Liver (tissue), 9 donors: ENCODE results near the gene EP300. TPM values are rescaled to one million over a fixed set of nuclear protein-coding genes. Genes with fewer than 3 reads are reported as not detected.

Experiments
- DNase-seq: peaks from one replicate; pipeline ENCODE4 v3.0.0-alpha.2; 2017; ENCODE audit warnings: low spot score
- H3K27ac ChIP-seq, 2 donors: one replicate each; pipeline ENCODE4 v1.7.0; 2013; ENCODE audit warnings: inconsistent platforms in 2 of 2, low read length in 2 of 2, control low read depth in 1 of 2, low read depth in 1 of 2, mild to moderate bottlenecking in 1 of 2
- H3K27me3 ChIP-seq, 4 donors: one replicate each; pipeline versions ENCODE4 v1.6.1 to v1.7.0; 2013; ENCODE audit warnings: low read length in 3 of 4, inconsistent platforms in 1 of 4, mild to moderate bottlenecking in 1 of 4, moderate library complexity in 1 of 4; ENCODE audit not compliant: control insufficient read depth in 4 of 4, insufficient read depth in 4 of 4
- H3K36me3 ChIP-seq, 4 donors: one replicate each; pipeline versions ENCODE4 v1.6.1 to v1.7.0; 2013; ENCODE audit warnings: low read length in 3 of 4, mild to moderate bottlenecking in 3 of 4, low read depth in 1 of 4, moderate library complexity in 1 of 4; ENCODE audit not compliant: control insufficient read depth in 4 of 4, insufficient read depth in 3 of 4
- H3K4me1 ChIP-seq, 4 donors: one replicate each; pipeline versions ENCODE4 v1.6.1 to v1.7.0; 2013; ENCODE audit warnings: low read length in 3 of 4, mild to moderate bottlenecking in 3 of 4, moderate library complexity in 1 of 4; ENCODE audit not compliant: control insufficient read depth in 4 of 4, insufficient read depth in 4 of 4
- H3K4me3 ChIP-seq, 3 donors: one replicate each; pipeline versions ENCODE4 v1.6.1 to v1.7.0; 2013; ENCODE audit warnings: low read length in 3 of 3, control low read depth in 1 of 3, low read depth in 1 of 3, mild to moderate bottlenecking in 1 of 3
- H3K9ac ChIP-seq, 2 donors: one replicate each; pipeline ENCODE4 v1.7.0; 2013; ENCODE audit warnings: low read length in 2 of 2, mild to moderate bottlenecking in 2 of 2, moderate library complexity in 2 of 2, control low read depth in 1 of 2, low read depth in 1 of 2
- H3K9me3 ChIP-seq, 4 donors: one replicate each; pipeline versions ENCODE4 v1.6.1 to v1.7.0; 2013; ENCODE audit warnings: low read length in 3 of 4; ENCODE audit not compliant: control insufficient read depth in 4 of 4
- ATF3 ChIP-seq: IDR thresholded peaks from 2 replicates; pipeline ENCODE4 v1.6.1; 2016; ENCODE audit warnings: antibody characterized with exemption
- CTCF ChIP-seq: fragments of 150-350 bp; IDR thresholded peaks from 2 replicates; pipeline ENCODE4 v1.5.1; 2017; ENCODE audit warnings: improper control_type of control experiment, low read depth, low read length; ENCODE audit not compliant: missing input control
- EGR1 ChIP-seq, 2 donors: IDR thresholded peaks; 2 replicates each; pipeline ENCODE4 v1.6.1; 2016 to 2018; ENCODE audit warnings: antibody characterized with exemption in 2 of 2, low read depth in 2 of 2
- FOXA1 ChIP-seq: IDR thresholded peaks from 2 replicates; pipeline ENCODE4 v1.6.1; 2016; ENCODE audit warnings: antibody characterized with exemption
- FOXA2 ChIP-seq: IDR thresholded peaks from 2 replicates; pipeline ENCODE4 v1.6.1; 2016; ENCODE audit warnings: antibody characterized with exemption
- GABPA ChIP-seq, 2 donors: IDR thresholded peaks in 1 of 2; conservative IDR thresholded peaks in 1 of 2; 2 replicates each; pipeline ENCODE4 v1.6.1; 2016; ENCODE audit warnings: antibody characterized with exemption in 2 of 2, mild to moderate bottlenecking in 1 of 2, moderate library complexity in 1 of 2
- HNF4A ChIP-seq, 2 donors: conservative IDR thresholded peaks; 2 replicates each; pipeline ENCODE4 v1.6.1; 2016; ENCODE audit warnings: antibody characterized with exemption in 2 of 2, mild to moderate bottlenecking in 2 of 2
- HNF4G ChIP-seq: IDR thresholded peaks from 2 replicates; pipeline ENCODE4 v1.6.1; 2016; ENCODE audit warnings: antibody characterized with exemption
- JUND ChIP-seq, 2 donors: IDR thresholded peaks; 2 replicates each; pipeline ENCODE4 v1.6.1; 2016; ENCODE audit warnings: antibody characterized with exemption in 2 of 2
- MAX ChIP-seq: IDR thresholded peaks from 2 replicates; pipeline ENCODE4 v1.6.1; 2016; ENCODE audit warnings: antibody characterized with exemption
- NR2F2 ChIP-seq: IDR thresholded peaks from 2 replicates; pipeline ENCODE4 v1.6.1; 2016; ENCODE audit warnings: antibody characterized with exemption
- RAD21 ChIP-seq, 2 donors: IDR thresholded peaks; 2 replicates each; pipeline ENCODE4 v1.6.1; 2016; ENCODE audit warnings: antibody characterized with exemption in 2 of 2, mild to moderate bottlenecking in 2 of 2
- REST ChIP-seq: IDR thresholded peaks from 2 replicates; pipeline ENCODE4 v1.6.1; 2016; ENCODE audit warnings: antibody characterized with exemption, mild to moderate bottlenecking
- RXRA ChIP-seq, 2 donors: IDR thresholded peaks; 2 replicates each; pipeline ENCODE4 v1.6.1; 2017 to 2018; ENCODE audit warnings: antibody characterized with exemption in 2 of 2, mild to moderate bottlenecking in 1 of 2
- SP1 ChIP-seq: IDR thresholded peaks from 2 replicates; pipeline ENCODE4 v1.6.1; 2018; ENCODE audit warnings: antibody characterized with exemption, mild to moderate bottlenecking
- TAF1 ChIP-seq: conservative IDR thresholded peaks from 2 replicates; pipeline ENCODE4 v1.6.1; 2016; ENCODE audit warnings: antibody characterized with exemption, mild to moderate bottlenecking
- YY1 ChIP-seq: IDR thresholded peaks from 2 replicates; pipeline ENCODE4 v1.6.1; 2016; ENCODE audit warnings: antibody characterized with exemption, mild to moderate bottlenecking
- ZBTB33 ChIP-seq: IDR thresholded peaks from 2 replicates; pipeline ENCODE4 v1.6.1; 2016; ENCODE audit warnings: antibody characterized with exemption
- WGBS: extraction: QIAGEN DNeasy Blood & Tissue Kit; methylation state at CpG from one replicate; pipeline ENCODE4 v1.1.7; 2013; 5-methylcytosine and 5-hydroxymethylcytosine counted together
- polyA plus RNA-seq, 2 donors: library from polyadenylated mRNA; stranded (reverse) in 1 of 2; unstranded in 1 of 2; fragments of 200-250 nt in 1 of 2; fragments of >200 nt in 1 of 2; fragmentation: Nextera tagmentation in 1 of 2; extraction: Ambion mirVana in 1 of 2; gene quantifications; one replicate each; pipeline versions ENCODE4 v1.2.1 to v1.2.3, GENCODE V29; 2013 to 2015
- total RNA-seq, 2 donors: library from RNA; depleted of rRNA; stranded (reverse); fragments of >200 nt; gene quantifications; one replicate each; pipeline ENCODE4 v1.2.3, GENCODE V29; 2014
- donor health status: healthy.
- donor health status: healthy.
- donor health status: healthy.
- donor health status: healthy.
- donor health status: healthy.

EP300 gene
- total and polyA plus RNA-seq, 4 donors = 6.9 to 95.5 (median 31.9) TPM

GRCh38 chr22:41171996-41172395 is 79.6 kb downstream of the EP300 start:
- no peak overlapping the region for H3K4me3 ChIP-seq
- no peaks in the 10 kb centered on the region for H3K27me3 ChIP-seq
- DNase-seq = no peak
- H3K9me3 ChIP-seq = no peaks in the 10 kb centered on the region
- 21% methylated on average over 3 of the region's 3 CpGs for WGBS
- H3K36me3 ChIP-seq = peaks cover 23 to 78% (median 70%) of the 10 kb centered on the region in 4 donors
- TF ChIP-seq RAD21 (IDR thresholded peaks at IDR 0.05) = no peak
- no peak for TF ChIP-seq YY1
- no peak overlapping the region for H3K9ac ChIP-seq
- H3K4me1 ChIP-seq = peaks cover 0 to 3% (median 0%) of the 10 kb centered on the region in 4 donors
- H3K27ac ChIP-seq = no peak overlapping the region

- no peak for TF ChIP-seq NR2F2
- TF ChIP-seq TAF1 = no peak
- no peak for TF ChIP-seq JUND (IDR thresholded peaks at IDR 0.05)
- no peak for TF ChIP-seq HNF4A (conservative IDR thresholded peaks at IDR 0.05)
- TF ChIP-seq REST = no peak
- TF ChIP-seq GABPA (IDR thresholded peaks at IDR 0.05 in 1 of 2, conservative IDR thresholded peaks at IDR 0.05 in 1 of 2) = no peak
- no peak for TF ChIP-seq FOXA1
- no peak for TF ChIP-seq YY1
- TF ChIP-seq HNF4G = no peak
- no peak for TF ChIP-seq RXRA (IDR thresholded peaks at IDR 0.05)
- TF ChIP-seq RAD21 (IDR thresholded peaks at IDR 0.05) = no peak
- TF ChIP-seq FOXA2 = no peak
- no peak for TF ChIP-seq CTCF
- TF ChIP-seq MAX = no peak
- no peak for TF ChIP-seq SP1
- TF ChIP-seq ZBTB33 = no peak
- TF ChIP-seq ATF3 = no peak
- TF ChIP-seq EGR1 (IDR thresholded peaks at IDR 0.05; ENCODE audit: low read depth in 2 of 2) = no peak
- no peak overlapping the region for H3K4me3 ChIP-seq
- H3K4me1 ChIP-seq = peaks cover 0 to 3% (median 0%) of the 10 kb centered on the region in 4 donors
- 81% methylated on average over 2 of the region's 2 CpGs for WGBS
- H3K9ac ChIP-seq = no peak overlapping the region
- no peak overlapping the region for H3K27ac ChIP-seq
- DNase-seq = no peak
- peaks cover 35 to 75% (median 68%) of the 10 kb centered on the region in 4 donors for H3K36me3 ChIP-seq
- H3K27me3 ChIP-seq = no peaks in the 10 kb centered on the region
- no peaks in the 10 kb centered on the region for H3K9me3 ChIP-seq
These were observed 83.2 kb downstream of the EP300 start for GRCh38 chr22:41175546-41175945.
